GM12864 (cell line): ENCODE measurements around the gene TMEM33.
A peak's percentile ranks its signal among the peaks of the same experiment; 100 is the strongest.

ENCODE experiments used
- DNase-seq: peaks from one replicate; pipeline ENCODE4 v3.0.0-alpha.2; 2011; ENCODE audit warnings: low read depth
- H3K4me3 ChIP-seq: 2 replicates; pipeline ENCODE4 v1.5.1; 2011; ENCODE audit warnings: mild to moderate bottlenecking, low read depth, low read length, control low read depth
- CTCF ChIP-seq: IDR thresholded peaks from 2 replicates; pipeline ENCODE4 v1.5.1; 2011; ENCODE audit warnings: low read depth, mild to moderate bottlenecking, moderate library complexity, low read length, control low read depth, inconsistent platforms; ENCODE audit errors: missing control alignments

TMEM33 gene

GRCh38 chr4:41921476-41921875, 13.8 kb upstream of the TMEM33 start:
- H3K4me3 ChIP-seq = no peak overlapping the region
- TF ChIP-seq CTCF = no peak
- DNase-seq = no peak

- DNase-seq = no peak
- TF ChIP-seq CTCF = no peak
- no peak overlapping the region for H3K4me3 ChIP-seq
These were observed 7.3 kb upstream of the TMEM33 start for GRCh38 chr4:41927796-41928499.

GRCh38 chr4:41930139-41930831, 4.9 kb upstream of the TMEM33 start:
- TF ChIP-seq CTCF = no peak
- DNase-seq = no peak
- H3K4me3 ChIP-seq = no peak overlapping the region

- TF ChIP-seq CTCF = no peak
- DNase-seq = no peak
- H3K4me3 ChIP-seq = no peak overlapping the region
These were observed 2.2 kb upstream of the TMEM33 start for GRCh38 chr4:41932988-41933387.

- no peak for TF ChIP-seq CTCF
- H3K4me3 ChIP-seq = no peak overlapping the region
- no peak for DNase-seq
These were observed 1.2 kb upstream of the TMEM33 start for GRCh38 chr4:41933997-41934503.

- no peak for TF ChIP-seq CTCF
- no peak for DNase-seq
- H3K4me3 ChIP-seq = peak overlapping the region; percentile 79; the same call in 1 of the 2 replicates
These were observed 722 bp upstream of the TMEM33 start for GRCh38 chr4:41934514-41934900.
